Activated CD8-positive, alpha-beta memory T cell treated with anti-CD3 and anti-CD28 coated beads, Interleukin-2, amount 50 U/mL, for 1 hour (primary cell): ENCODE data around the gene MMP24OS.

Source experiments
- DNase-seq: peaks from one replicate; pipeline ENCODE4 v3.0.0-alpha.2; 2020; ENCODE audit errors: extremely low read depth

MMP24OS gene

GRCh38 chr20:35291654-35292503, 14.0 kb upstream of the MMP24OS start, which contains the start of gene FAM83C:
TSS of gene FAM83C (minus strand) at chr20:35292425. CDS start at chr20:35292304, 121 bp downstream.
- DNase-seq: no peak

- no peak for DNase-seq
These were observed 13.0 kb upstream of the MMP24OS start for GRCh38 chr20:35290887-35291417.

- no peak for DNase-seq
These were observed 12.4 kb upstream of the MMP24OS start for GRCh38 chr20:35290186-35290886.

GRCh38 chr20:35288325-35289060, 10.6 kb upstream of the MMP24OS start:
- no peak for DNase-seq

- no peak for DNase-seq
These were observed 9.8 kb upstream of the MMP24OS start for GRCh38 chr20:35287509-35288324.

GRCh38 chr20:35286899-35287508, 9.1 kb upstream of the MMP24OS start:
- DNase-seq: no peak

GRCh38 chr20:35286077-35286898, 8.4 kb upstream of the MMP24OS start:
- DNase-seq: no peak

GRCh38 chr20:35285806-35286076, 7.8 kb upstream of the MMP24OS start:
- DNase-seq: no peak

GRCh38 chr20:35284992-35285805, 7.3 kb upstream of the MMP24OS start:
- DNase-seq: no peak

- no peak for DNase-seq
These were observed 6.5 kb upstream of the MMP24OS start, which contains the start of gene EIF6 for GRCh38 chr20:35284267-35284991. TSS of gene EIF6 (minus strand) at chr20:35284772. CDS start at chr20:35284487, 285 bp downstream.

- DNase-seq: no peak
These were observed 5.7 kb upstream of the MMP24OS start for GRCh38 chr20:35283441-35284266.

- no peak for DNase-seq
These were observed 3.7 kb upstream of the MMP24OS start for GRCh38 chr20:35281506-35282101.

GRCh38 chr20:35280523-35280922, 2.6 kb upstream of the MMP24OS start:
- DNase-seq: no peak

- DNase-seq: no peak
These were observed 1.7 kb upstream of the MMP24OS start for GRCh38 chr20:35279533-35280174.

- DNase-seq: no peak
These were observed 1.1 kb upstream of the MMP24OS start for GRCh38 chr20:35279040-35279439.

GRCh38 chr20:35277127-35277526, 795 bp downstream of the MMP24OS start:
- DNase-seq: no peak

- DNase-seq: no peak
These were observed 1.5 kb downstream of the MMP24OS start for GRCh38 chr20:35276408-35276807.
